Activated CD8-positive, alpha-beta memory T cell treated with anti-CD3 and anti-CD28 coated beads for 24 hours (primary cell): ENCODE results near the gene NKX1-1.

Experiments used
- DNase-seq: peaks from one replicate; pipeline ENCODE4 v3.0.0-alpha.2; 2020

Gene NKX1-1

GRCh38 chr4:1416051-1416947, 10.1 kb upstream of the NKX1-1 start:
- DNase-seq = peak; percentile 54

GRCh38 chr4:1415681-1415981, 9.4 kb upstream of the NKX1-1 start:
- peak; percentile 13 for DNase-seq

GRCh38 chr4:1414831-1415680, 8.8 kb upstream of the NKX1-1 start:
- peak; percentile 32 for DNase-seq

- DNase-seq = peak; percentile 17
Measured at GRCh38 chr4:1413687-1414479, 7.6 kb upstream of the NKX1-1 start.

GRCh38 chr4:1413204-1413663, 7.0 kb upstream of the NKX1-1 start:
- peak; percentile 50 for DNase-seq

- DNase-seq = peak; percentile 38
Measured at GRCh38 chr4:1412376-1413203, 6.3 kb upstream of the NKX1-1 start.

GRCh38 chr4:1411436-1412375, 5.5 kb upstream of the NKX1-1 start:
- DNase-seq = peak; percentile 53

GRCh38 chr4:1410491-1411325, 4.5 kb upstream of the NKX1-1 start:
- DNase-seq = peak; percentile 79

GRCh38 chr4:1409491-1410425, 3.5 kb upstream of the NKX1-1 start:
- peak; percentile 48 for DNase-seq

- peak; percentile 49 for DNase-seq
Measured at GRCh38 chr4:1409079-1409478, 2.8 kb upstream of the NKX1-1 start.

- DNase-seq = peak; percentile 47
Measured at GRCh38 chr4:1408418-1408817, 2.2 kb upstream of the NKX1-1 start.

- peak; percentile 17 for DNase-seq
Measured at GRCh38 chr4:1407657-1408333, 1.6 kb upstream of the NKX1-1 start.

GRCh38 chr4:1406981-1407656, 877 bp upstream of the NKX1-1 start:
- DNase-seq = peak; percentile 53

GRCh38 chr4:1405636-1406393, 427 bp downstream of the NKX1-1 start:
- peak; percentile 56 for DNase-seq

- peak; percentile 50 for DNase-seq
Measured at GRCh38 chr4:1405254-1405635, 997 bp downstream of the NKX1-1 start.

- no peak for DNase-seq
Measured at GRCh38 chr4:1404573-1405253, 1.5 kb downstream of the NKX1-1 start.
